GM21515 (cell line): Measurements from ENCODE around the gene CD99L2.
"Not testable (repeated sequence)": the region's sequence is repeated elsewhere in the genome, so short reads cannot be mapped to it uniquely, and the experiment has no call there.

Experiments
- ATAC-seq: cut with Tn5 transposase; IDR thresholded peaks from one replicate; pipeline ENCODE4 v1.9.1; 2021; ENCODE audit not compliant: unreplicated experiment

Gene CD99L2

GRCh38 chrX:150857453-150857852, 41.0 kb downstream of the CD99L2 start:
- ATAC-seq: no peak

GRCh38 chrX:150856785-150857184, 41.7 kb downstream of the CD99L2 start:
- ATAC-seq: no peak

GRCh38 chrX:150856101-150856500, 42.4 kb downstream of the CD99L2 start:
- no peak for ATAC-seq

- ATAC-seq: no peak
These were observed 43.6 kb downstream of the CD99L2 start for GRCh38 chrX:150854856-150855255.

- no peak for ATAC-seq
These were observed 48.3 kb downstream of the CD99L2 start for GRCh38 chrX:150849996-150850720.

GRCh38 chrX:150849486-150849885, 49.0 kb downstream of the CD99L2 start:
- peak; percentile 74 for ATAC-seq

GRCh38 chrX:150848914-150849365, 49.5 kb downstream of the CD99L2 start:
- ATAC-seq: no peak

- no peak for ATAC-seq
These were observed 51.4 kb downstream of the CD99L2 start for GRCh38 chrX:150847088-150847487.

GRCh38 chrX:150846130-150846529, 52.3 kb downstream of the CD99L2 start:
- no peak for ATAC-seq

- ATAC-seq: no peak
These were observed 53.4 kb downstream of the CD99L2 start for GRCh38 chrX:150845091-150845490.

- ATAC-seq: no peak
These were observed 54.5 kb downstream of the CD99L2 start for GRCh38 chrX:150844016-150844415.

GRCh38 chrX:150842198-150842685, 56.2 kb downstream of the CD99L2 start:
- no peak for ATAC-seq

GRCh38 chrX:150841456-150842197, 56.8 kb downstream of the CD99L2 start:
- ATAC-seq: no peak

GRCh38 chrX:150837845-150838244, 60.6 kb downstream of the CD99L2 start:
- no peak for ATAC-seq

GRCh38 chrX:150834695-150835094, 63.8 kb downstream of the CD99L2 start:
- ATAC-seq: no peak

- no peak for ATAC-seq
These were observed 64.9 kb downstream of the CD99L2 start for GRCh38 chrX:150833454-150834056.

- ATAC-seq: no peak
These were observed 66.6 kb downstream of the CD99L2 start for GRCh38 chrX:150831863-150832262.

- no peak for ATAC-seq
These were observed 69.7 kb downstream of the CD99L2 start for GRCh38 chrX:150828785-150829184.

GRCh38 chrX:150824352-150824751, 74.1 kb downstream of the CD99L2 start:
- not testable (repeated sequence) for ATAC-seq

- not testable (repeated sequence) for ATAC-seq
These were observed 74.6 kb downstream of the CD99L2 start for GRCh38 chrX:150823826-150824225.

- no peak for ATAC-seq
These were observed 76.5 kb downstream of the CD99L2 start for GRCh38 chrX:150821971-150822370.

- ATAC-seq: no peak
These were observed 84.5 kb downstream of the CD99L2 start for GRCh38 chrX:150813922-150814321.
